GM12892 (cell line): Measurements from ENCODE around the gene LDLRAD4.
A peak's percentile ranks its signal among the peaks of the same experiment; 100 is the strongest.

Experiments
- DNase-seq: peaks from one replicate; pipeline ENCODE4 v3.0.0; 2011; ENCODE audit not compliant: insufficient read length
- FAIRE-seq: peaks from 2 replicates; lab custom pipeline; 2011; peaks lifted over from hg19 to GRCh38; lab: Jason Lieb, UNC
- POLR2A ChIP-seq: IDR thresholded peaks from 2 replicates; pipeline ENCODE4 v1.6.1; 2011; ENCODE audit warnings: low read depth, low read length, control low read depth
- POLR2AphosphoS5 ChIP-seq: IDR thresholded peaks from 2 replicates; pipeline ENCODE4 v1.6.1; 2011; ENCODE audit warnings: low read depth, low read length, control low read depth
- TAF1 ChIP-seq: IDR thresholded peaks from 2 replicates; pipeline ENCODE4 v1.6.1; 2011; ENCODE audit warnings: low read depth, mild to moderate bottlenecking, control low read depth, low read length, borderline replicate concordance

Gene LDLRAD4

DNA sequence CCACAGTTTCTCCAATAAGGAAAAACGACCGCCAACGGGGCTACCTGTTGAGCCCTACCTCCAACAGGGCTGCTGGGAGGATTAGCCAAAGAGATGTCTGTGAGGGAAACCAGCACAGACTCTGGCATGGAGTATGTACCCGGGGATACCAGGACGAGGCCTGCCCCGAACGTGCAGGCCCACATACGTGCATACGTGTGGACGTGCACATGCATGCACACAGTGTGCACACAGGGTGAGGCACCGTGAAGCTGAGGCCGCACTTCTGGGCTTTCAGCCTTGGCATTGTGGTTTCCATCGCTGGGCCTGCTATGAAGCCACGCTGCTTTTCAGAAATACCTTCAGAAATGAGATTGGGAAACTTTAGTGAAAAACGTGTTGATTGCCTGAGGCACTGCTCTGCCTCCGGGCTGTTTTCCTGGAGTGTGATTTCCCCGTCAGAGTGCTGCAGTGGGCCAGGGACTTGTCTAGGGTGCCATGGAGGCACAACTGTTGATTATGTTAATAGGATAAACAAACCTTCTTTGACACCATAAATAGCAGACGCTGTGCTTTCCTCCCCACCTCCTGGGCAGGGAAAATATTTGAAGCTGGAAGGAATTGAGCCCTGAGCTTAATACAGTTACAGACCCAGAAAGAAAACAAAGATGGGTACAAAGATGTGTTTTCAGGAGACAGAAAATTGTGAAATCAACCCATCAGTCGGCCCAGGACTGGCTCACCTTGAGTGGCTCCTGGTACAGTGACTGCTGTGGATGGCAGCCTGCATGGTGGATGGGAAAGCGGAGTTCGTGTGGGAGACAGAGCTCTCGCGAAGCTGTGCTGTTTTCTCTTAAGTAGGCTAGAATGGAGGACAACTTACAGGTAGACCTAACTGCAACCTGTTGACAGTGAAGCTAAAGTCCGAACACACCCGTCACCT lies 325.5 kb downstream of the LDLRAD4 start:
- FAIRE-seq (no peak), DNase-seq (no peak)
- TF ChIP-seq TAF1 (no peak), POLR2A (no peak), POLR2AphosphoS5 (no peak)

DNA sequence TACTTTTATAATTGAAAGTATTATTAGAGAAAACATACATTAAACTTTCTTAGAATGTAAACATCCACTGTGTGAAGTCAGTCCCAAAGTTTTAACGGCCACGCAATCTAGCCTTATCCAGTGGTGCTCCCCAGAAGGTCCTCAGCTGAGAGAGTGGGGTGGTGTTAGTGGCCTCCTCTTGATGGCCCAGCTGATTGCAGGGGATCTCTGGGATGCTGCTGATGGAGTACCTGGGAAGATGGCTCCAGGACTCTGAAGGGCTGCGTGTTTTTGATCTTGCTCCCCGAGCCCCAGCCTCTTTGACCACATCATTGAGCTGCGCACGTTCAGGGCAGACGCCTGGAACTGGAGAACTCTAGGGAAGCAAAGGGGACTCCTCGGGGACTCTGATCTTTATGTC lies 326.4 kb downstream of the LDLRAD4 start:
- FAIRE-seq (no peak), DNase-seq (no peak)
- no peak for TF ChIP-seq POLR2AphosphoS5
- no peak for TF ChIP-seq POLR2A
- TF ChIP-seq TAF1, result no peak

DNA sequence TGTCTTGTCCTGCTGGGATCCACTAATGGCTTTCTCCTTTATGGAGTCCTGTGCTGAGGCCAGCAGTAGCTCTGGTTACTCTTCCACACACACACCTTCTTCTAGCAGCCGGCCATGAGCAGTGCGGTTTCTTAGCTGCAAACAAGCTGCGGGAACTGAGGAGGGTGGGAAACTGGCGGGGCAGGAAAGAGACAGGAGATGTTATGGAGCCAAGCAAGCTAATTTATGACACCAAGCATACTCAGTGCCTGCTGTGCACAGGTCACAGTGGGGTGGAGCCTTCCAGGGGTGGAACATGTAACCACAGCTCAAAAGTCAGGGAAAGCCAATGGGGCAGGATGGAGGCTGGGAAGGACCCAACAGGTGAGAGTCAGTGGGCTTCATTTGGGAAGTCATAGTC lies 327.0 kb downstream of the LDLRAD4 start:
- TF ChIP-seq POLR2A (no peak), TAF1 (no peak), POLR2AphosphoS5 (no peak)
- DNase-seq, result no peak
- no peak for FAIRE-seq

DNA sequence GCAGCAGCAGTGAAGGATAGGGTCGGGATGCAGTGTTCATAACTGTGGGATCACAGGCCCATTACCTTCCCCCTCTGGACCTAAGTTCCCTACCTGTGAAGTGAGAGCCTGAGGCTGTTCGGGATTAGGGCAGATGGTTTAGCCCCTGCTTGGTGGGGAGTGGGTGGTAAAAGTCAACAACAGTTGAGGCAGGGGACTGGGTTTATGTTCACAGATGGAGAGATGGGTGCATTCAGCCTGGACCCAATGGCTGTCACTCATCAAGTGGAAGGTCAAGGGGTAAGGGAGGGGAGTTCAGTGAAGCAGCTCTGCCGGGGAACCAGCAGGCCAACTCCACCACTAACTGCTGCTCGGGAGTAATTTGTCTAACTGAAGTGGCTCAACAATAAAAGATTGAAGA lies 327.4 kb downstream of the LDLRAD4 start:
- DNase-seq (no peak), FAIRE-seq (no peak)
- TF ChIP-seq POLR2AphosphoS5, result no peak
- no peak for TF ChIP-seq TAF1
- TF ChIP-seq POLR2A, result no peak

DNA sequence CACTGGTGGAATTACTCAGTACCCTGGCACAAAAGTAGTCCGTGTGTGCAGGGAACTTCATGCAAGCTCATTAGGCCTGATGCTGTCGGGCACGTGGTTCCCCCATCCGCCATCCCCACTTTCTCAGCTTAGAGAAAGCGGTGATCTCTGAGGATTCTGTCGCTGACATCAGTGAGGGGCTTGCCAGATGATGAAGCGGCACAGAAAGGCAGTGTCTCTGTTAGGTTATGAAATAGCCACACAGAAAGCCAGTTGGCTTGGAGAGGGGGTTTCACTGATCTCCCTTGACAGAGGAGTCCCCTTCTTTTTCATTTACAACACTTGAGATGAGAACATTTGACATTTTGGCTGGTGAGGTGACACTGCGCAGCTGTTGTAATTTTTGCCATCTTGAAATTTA lies 328.1 kb downstream of the LDLRAD4 start:
- no peak for DNase-seq
- no peak for TF ChIP-seq POLR2AphosphoS5
- no peak for TF ChIP-seq POLR2A
- no peak for TF ChIP-seq TAF1
- FAIRE-seq, result no peak

DNA sequence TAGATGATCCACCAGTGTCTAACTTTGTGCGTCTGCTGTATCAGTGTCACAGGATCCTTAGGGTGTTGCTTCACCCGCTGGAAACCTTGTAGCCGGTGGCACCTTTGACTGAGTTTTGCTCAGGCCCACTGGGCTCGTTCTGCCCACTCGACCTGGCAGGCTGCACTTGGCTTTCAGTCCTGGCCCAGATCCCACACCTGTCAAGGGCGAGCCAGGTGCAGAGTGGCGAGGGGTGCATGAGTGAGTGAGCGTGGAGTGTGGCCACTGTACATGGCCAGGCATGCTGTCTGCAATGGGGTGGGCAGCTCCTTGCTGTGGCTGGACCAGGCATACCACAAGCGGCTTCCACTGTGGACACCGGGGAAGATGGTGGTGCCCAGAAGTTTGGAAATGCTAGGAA lies 328.8 kb downstream of the LDLRAD4 start:
- FAIRE-seq (no peak), DNase-seq (no peak)
- no peak for TF ChIP-seq POLR2AphosphoS5
- TF ChIP-seq TAF1, result no peak
- no peak for TF ChIP-seq POLR2A

DNA sequence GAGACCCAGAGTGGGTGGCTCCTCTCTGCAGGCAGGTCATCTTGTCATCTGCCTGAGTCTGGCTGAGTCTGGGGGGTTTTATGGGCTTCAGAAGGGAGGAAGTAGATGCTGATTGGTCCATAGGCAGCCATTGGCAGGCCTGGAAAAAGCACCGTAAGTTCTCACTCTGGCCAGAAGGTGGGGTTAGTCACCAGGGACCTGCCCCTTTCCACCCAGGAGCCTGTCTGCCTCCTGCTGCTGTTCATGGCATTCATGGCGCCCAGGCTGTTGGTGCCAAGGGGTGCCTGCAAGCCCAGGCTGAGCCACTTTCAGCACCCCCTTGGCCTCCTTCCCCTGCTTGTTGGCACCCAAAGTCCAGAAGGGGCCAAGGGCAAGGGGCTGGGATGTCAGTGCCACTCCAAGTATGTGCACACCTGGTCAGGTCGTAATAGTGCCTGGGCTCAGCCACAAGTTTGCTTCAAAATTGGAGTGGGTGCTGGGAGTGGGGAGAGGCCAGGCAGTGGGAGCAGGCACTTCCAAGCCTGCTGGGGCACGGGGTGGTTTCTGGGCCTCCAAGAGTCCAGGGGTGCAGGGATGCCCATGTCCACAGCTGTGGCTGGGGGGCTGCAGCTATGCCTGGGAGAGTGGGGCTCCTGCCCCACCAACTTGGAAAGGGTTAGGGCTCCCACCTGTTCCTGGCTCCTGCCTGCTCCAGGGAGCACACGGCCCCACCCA lies 329.7 kb downstream of the LDLRAD4 start:
- DNase-seq (no peak), FAIRE-seq (no peak)
- TF ChIP-seq POLR2A (no peak), POLR2AphosphoS5 (no peak), TAF1 (no peak)

DNA sequence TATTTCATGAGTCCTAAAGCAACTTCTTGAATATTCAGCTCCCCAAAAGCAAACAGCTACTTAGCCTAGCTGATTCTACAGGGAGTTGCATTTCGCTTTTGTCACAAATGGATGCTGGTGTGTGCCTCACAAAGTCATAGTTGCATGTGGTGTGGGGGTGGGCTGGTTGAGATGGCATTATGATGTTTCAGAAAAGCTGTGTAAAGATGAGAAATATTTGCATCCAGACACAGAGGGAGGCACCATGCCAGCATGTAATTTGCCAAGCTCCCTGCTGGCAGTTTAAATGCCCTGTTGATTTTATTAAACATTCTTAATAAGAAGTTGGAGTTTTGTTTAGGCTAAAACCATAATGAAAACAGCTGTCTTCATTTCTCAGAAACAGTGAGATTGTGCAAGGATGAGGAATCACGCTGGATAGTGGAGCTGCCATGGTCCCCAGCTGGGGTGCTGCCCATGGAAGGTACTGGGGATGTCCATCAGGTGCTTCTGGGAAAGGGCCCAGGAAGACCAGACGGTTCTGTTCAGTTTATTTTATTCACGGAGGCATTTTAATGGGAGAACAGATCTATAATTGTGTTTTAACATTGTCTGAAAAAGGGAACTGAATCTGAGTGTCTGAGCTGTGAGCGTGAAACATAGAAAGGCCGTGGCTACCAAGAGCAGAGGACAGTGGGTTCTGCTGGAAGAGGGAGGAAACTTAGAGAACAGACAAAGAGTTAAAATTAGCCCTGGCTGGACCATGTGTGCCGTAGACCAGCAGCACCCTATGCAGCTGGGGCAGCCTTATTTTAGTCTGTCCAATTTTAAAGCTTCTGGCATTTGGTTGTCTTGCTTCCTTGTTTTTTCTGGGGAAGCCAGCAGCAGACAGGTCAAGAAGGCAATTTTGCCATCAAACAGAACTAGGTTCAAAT lies 330.7 kb downstream of the LDLRAD4 start:
- TF ChIP-seq POLR2AphosphoS5 (no peak), TAF1 (no peak), POLR2A (no peak)
- DNase-seq (no peak), FAIRE-seq (peak; percentile 76)

DNA sequence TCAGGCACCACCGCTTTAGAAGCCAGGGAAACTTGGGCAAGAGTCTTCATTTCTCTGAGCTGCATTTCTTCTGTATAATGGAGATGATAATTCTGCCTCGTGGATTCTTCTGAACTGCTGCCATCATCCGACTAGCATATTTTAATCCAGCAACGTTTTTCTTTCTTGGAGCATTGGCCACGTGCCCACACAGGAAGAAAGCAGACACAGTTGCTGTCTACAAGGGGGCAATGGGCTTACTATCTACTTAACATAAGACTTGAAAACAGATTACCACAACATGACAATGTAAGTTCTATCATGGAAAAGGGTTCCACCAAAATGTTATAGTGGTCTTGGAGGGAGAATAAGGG lies 331.3 kb downstream of the LDLRAD4 start:
- peak; percentile 38 for FAIRE-seq
- no peak for TF ChIP-seq POLR2AphosphoS5
- no peak for TF ChIP-seq TAF1
- no peak for TF ChIP-seq POLR2A
- DNase-seq, result no peak

DNA sequence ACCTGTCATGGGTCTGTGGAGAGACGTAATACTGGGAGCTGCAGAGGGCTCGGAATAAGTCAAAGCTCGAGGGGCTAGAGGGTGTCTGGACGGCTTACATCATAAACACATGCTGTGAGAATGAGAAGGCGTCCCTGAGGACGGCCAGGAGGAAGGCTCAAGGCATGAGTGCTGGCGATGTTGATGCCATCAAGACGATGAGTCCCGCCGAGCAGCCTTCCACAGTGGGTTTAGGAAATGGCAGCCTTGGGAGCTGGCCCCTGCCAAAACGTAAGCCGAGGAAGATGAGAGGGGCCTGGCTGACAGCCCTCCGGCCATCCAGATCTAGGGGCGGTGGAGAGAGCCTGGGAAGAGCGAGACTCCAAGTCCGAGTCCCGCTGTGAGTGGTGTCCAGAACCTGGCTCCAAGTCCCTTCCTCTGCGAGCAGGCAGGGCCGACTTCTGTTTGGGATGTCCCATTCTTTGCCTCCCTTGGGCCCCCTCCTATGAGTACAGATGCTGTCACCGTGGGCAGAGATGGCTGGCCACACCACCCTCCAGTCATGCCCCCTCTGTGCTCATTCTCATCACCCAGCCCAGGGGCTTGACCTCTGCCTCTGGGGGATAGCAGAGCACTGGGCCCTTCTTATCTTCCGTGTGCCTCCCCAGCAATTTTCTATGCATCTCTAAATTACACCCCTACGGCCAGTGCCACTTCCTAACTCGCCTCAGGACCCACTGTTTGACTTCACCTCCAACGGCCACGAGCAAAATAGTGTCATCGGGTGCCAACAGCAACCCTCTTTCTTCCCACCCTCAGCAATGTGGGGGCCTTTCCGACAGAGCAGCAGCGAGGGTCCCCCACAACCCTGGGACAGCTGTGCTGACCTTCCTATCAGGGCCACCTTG lies 332.1 kb downstream of the LDLRAD4 start:
- no peak for DNase-seq
- no peak for FAIRE-seq
- TF ChIP-seq TAF1 (no peak), POLR2A (no peak), POLR2AphosphoS5 (no peak)

DNA sequence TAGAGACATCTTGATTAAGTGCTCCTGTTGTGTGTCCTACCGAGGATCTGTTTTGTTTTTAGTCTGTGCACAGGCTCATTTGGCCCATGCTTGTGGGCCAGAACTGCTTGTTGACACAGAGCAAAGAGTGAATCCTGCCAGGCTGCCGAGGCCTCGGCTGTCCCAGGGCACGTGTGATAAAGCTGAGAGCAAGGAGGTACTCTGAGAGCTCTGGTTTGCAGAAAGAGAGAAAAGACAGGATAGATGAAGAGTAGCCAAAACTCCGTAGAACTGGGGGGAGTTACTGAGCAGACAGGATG lies 332.7 kb downstream of the LDLRAD4 start:
- FAIRE-seq (no peak), DNase-seq (no peak)
- TF ChIP-seq TAF1 (no peak), POLR2A (no peak), POLR2AphosphoS5 (no peak)
